ENCODE data around the gene ZNF771.

GRCh38 chr16:30380803-30381208 lies 26.6 kb upstream of the ZNF771 start:
- TF ChIP-seq POLR2A (IDR thresholded peaks at IDR 0.05; ENCODE audit: low read length) (no peak), GATA1 (IDR thresholded peaks at IDR 0.05; ENCODE audit: low read depth, low read length) (no peak)
